Kidney (tissue), 14 donors: ENCODE data around the gene HAPLN2. TPM values are rescaled to one million over a fixed set of nuclear protein-coding genes. Genes with fewer than 3 reads are reported as not detected.

Source experiments
- DNase-seq, 5 donors: peaks; one replicate each; pipeline ENCODE4 v3.0.0-alpha.2; 2013 to 2020
- FAIRE-seq: peaks from 2 replicates; lab custom pipeline; 2012; peaks lifted over from hg19 to GRCh38; lab: Jason Lieb, UNC
- H3K27ac ChIP-seq, 2 donors: one replicate each; pipeline ENCODE4 v1.7.0; 2013; ENCODE audit warnings: low read depth in 2 of 2, low read length in 2 of 2, inconsistent platforms in 1 of 2
- H3K27me3 ChIP-seq: one replicate; pipeline ENCODE4 v1.7.1; 2013; ENCODE audit warnings: low read length, inconsistent platforms; ENCODE audit not compliant: control insufficient read depth, insufficient read depth
- H3K36me3 ChIP-seq, 3 donors: one replicate each; pipeline versions ENCODE4 v1.7.0 to v1.7.1; 2013; ENCODE audit warnings: low read length in 3 of 3, control low read depth in 1 of 3, inconsistent platforms in 1 of 3; ENCODE audit not compliant: insufficient read depth in 3 of 3, control insufficient read depth in 2 of 3
- H3K4me1 ChIP-seq, 3 donors: one replicate each; pipeline versions ENCODE4 v1.7.0 to v1.7.1; 2013; ENCODE audit warnings: low read length in 3 of 3, inconsistent platforms in 1 of 3, low read depth in 1 of 3; ENCODE audit not compliant: control insufficient read depth in 2 of 3, insufficient read depth in 2 of 3
- H3K4me3 ChIP-seq, 3 donors: one replicate each; pipeline versions ENCODE4 v1.7.0 to v1.8.1; 2013; ENCODE audit warnings: low read length in 3 of 3, control low read depth in 1 of 3, inconsistent platforms in 1 of 3
- H3K9ac ChIP-seq, 3 donors: one replicate each; pipeline versions ENCODE4 v1.7.0 to v1.7.1; 2013; ENCODE audit warnings: low read length in 3 of 3, control low read depth in 1 of 3, inconsistent platforms in 1 of 3
- H3K9me3 ChIP-seq, 3 donors: one replicate each; pipeline versions ENCODE4 v1.7.0 to v1.7.1; 2013; ENCODE audit warnings: low read length in 3 of 3, control low read depth in 1 of 3, inconsistent platforms in 1 of 3; ENCODE audit not compliant: control insufficient read depth in 2 of 3, insufficient read depth in 1 of 3
- intact Hi-C: fragments of 100-400 bp; cut with DNase I; formaldehyde crosslinking; loops from one replicate; pipeline ENCODE4 v1.11.1; 2022
- polyA plus RNA-seq: library from polyadenylated mRNA; stranded (reverse); fragments of 350-450 nt; fragmentation: Illumina TruSeq; extraction: RNeasy Lipid Tissue Mini Kit (QIAGEN cat#74804); gene quantifications from one replicate; pipeline ENCODE4 v1.2.3, GENCODE V29; 2014; ENCODE audit warnings: low read depth, low replicate concordance; ENCODE audit not compliant: insufficient read depth
- total RNA-seq: library from RNA; stranded (reverse); fragmentation: NEBNext Ultra II Directional; extraction: Animal tissue kit (Norgen Biotek cat#: 25700); gene quantifications from one replicate; pipeline ENCODE4 v1.2.1, GENCODE V29; 2021
- TF ChIP-seq, protein P1 (sequence below): IDR thresholded peaks from 3 replicates; pipeline ENCODE4 v1.5.1; 2012; ENCODE audit warnings: mild to moderate bottlenecking, moderate library complexity, borderline replicate concordance; ENCODE audit not compliant: insufficient read depth; ENCODE audit errors: extremely low read depth
- donor health status: control.
- donor health status: control.
- donor health status: control.
- donor health status: control.
- donor health status: control.
- donor health status: DM: yes; HTN: yes; CAD: no.
- donor health status: Normal renal cell carcinoma (clear cell type).

The HAPLN2 gene
- total and polyA plus RNA-seq, 2 donors from 2014 or later: 0.30 to 1.9 TPM

- H3K9me3 ChIP-seq: no peaks in the 10 kb centered on the region
- peaks cover 25% of the 10 kb centered on the region for H3K27me3 ChIP-seq
- no peak overlapping the region for H3K27ac ChIP-seq
- intact Hi-C loops: no loop called here
- H3K4me3 ChIP-seq: peak overlapping the region in 1 of 3 donors; percentile 30
- H3K4me1 ChIP-seq: peaks cover 0 to 28% (median 15%) of the 10 kb centered on the region in 3 donors
- FAIRE-seq (no peak), DNase-seq (peak; percentile 65 to 89 (median 77))
- H3K9ac ChIP-seq: no peak overlapping the region
- H3K36me3 ChIP-seq: no peaks in the 10 kb centered on the region
- TF ChIP-seq, protein P1, sequence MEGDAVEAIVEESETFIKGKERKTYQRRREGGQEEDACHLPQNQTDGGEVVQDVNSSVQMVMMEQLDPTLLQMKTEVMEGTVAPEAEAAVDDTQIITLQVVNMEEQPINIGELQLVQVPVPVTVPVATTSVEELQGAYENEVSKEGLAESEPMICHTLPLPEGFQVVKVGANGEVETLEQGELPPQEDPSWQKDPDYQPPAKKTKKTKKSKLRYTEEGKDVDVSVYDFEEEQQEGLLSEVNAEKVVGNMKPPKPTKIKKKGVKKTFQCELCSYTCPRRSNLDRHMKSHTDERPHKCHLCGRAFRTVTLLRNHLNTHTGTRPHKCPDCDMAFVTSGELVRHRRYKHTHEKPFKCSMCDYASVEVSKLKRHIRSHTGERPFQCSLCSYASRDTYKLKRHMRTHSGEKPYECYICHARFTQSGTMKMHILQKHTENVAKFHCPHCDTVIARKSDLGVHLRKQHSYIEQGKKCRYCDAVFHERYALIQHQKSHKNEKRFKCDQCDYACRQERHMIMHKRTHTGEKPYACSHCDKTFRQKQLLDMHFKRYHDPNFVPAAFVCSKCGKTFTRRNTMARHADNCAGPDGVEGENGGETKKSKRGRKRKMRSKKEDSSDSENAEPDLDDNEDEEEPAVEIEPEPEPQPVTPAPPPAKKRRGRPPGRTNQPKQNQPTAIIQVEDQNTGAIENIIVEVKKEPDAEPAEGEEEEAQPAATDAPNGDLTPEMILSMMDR: peak; percentile 93
Observed at GRCh38 chr1:156656806-156657740, 37.9 kb downstream of the HAPLN2 start.

GRCh38 chr1:156657741-156658319 is 38.6 kb downstream of the HAPLN2 start:
- peaks cover 25% of the 10 kb centered on the region for H3K27me3 ChIP-seq
- H3K27ac ChIP-seq: no peak overlapping the region
- no peaks in the 10 kb centered on the region for H3K9me3 ChIP-seq
- H3K9ac ChIP-seq: no peak overlapping the region
- H3K4me3 ChIP-seq: no peak overlapping the region
- peaks cover 0 to 32% (median 21%) of the 10 kb centered on the region in 3 donors for H3K4me1 ChIP-seq
- no peaks in the 10 kb centered on the region for H3K36me3 ChIP-seq
- TF ChIP-seq, protein P1: no peak
- no peak for FAIRE-seq
- peak in 2 of 5 donors; percentile 49 to 66 for DNase-seq
- intact Hi-C loops: no loop called here

- Histone ChIP-seq H3K27ac (no peak overlapping the region), H3K36me3 (no peaks in the 10 kb centered on the region), H3K9ac (no peak overlapping the region), H3K4me3 (no peak overlapping the region), H3K27me3 (peaks cover 23% of the 10 kb centered on the region), H3K9me3 (no peaks in the 10 kb centered on the region), H3K4me1 (peaks cover 0 to 32% (median 21%) of the 10 kb centered on the region in 3 donors)
- intact Hi-C loops: no loop called here
- TF ChIP-seq, protein P1: no peak
- DNase-seq (no peak), FAIRE-seq (no peak)
Observed at GRCh38 chr1:156658496-156658895, 39.3 kb downstream of the HAPLN2 start.
